A549 (cell line): Measurements from ENCODE around the gene LRRC4C. TPM values are rescaled to one million over a fixed set of nuclear protein-coding genes. Genes with fewer than 3 reads are reported as not detected.

Source experiments
- ATAC-seq, 2 experiments: fragments of 200-7000 bp in 1 of 2; fragments of >200 bp in 1 of 2; cut with Nextera tagmentation in 1 of 2; cut with Tn5 transposase in 1 of 2; 3 replicates each; pipeline versions ENCODE4 v1.8.0 to v1.9.1; 2018 to 2020; ENCODE audit warnings: mild to moderate bottlenecking in 1 of 2, moderate library complexity in 1 of 2
- CTCF ChIA-PET: fragments of 300-600 bp; sonication (Branson Sonifier 250); formaldehyde crosslinking; extraction: SDS; loops from one replicate; lab custom pipeline; 2021; ENCODE audit warnings: antibody characterized with exemption, inconsistent platforms; lab: Yijun Ruan, JAX
- POLR2A ChIA-PET: fragments of 350-600 bp; formaldehyde crosslinking; extraction: SDS; loops from one replicate; lab custom pipeline; 2021; ENCODE audit warnings: antibody characterized with exemption, inconsistent platforms; lab: Yijun Ruan, JAX
- DNase-seq, 2 experiments: peaks; one replicate each; pipeline versions ENCODE4 v3.0.0 to v3.0.0-alpha.2; 2011 to 2016; ENCODE audit warnings: low read depth in 1 of 2, low spot score in 1 of 2
- FAIRE-seq: peaks from 2 replicates; lab custom pipeline; 2011; peaks lifted over from hg19 to GRCh38; lab: Jason Lieb, UNC
- H3K27ac ChIP-seq, 2 experiments: fragments of >200 bp; sonication (Bioruptor Twin); formaldehyde crosslinking; 3 replicates each; pipeline ENCODE4 v1.5.1; 2016 to 2017
- H3K4me1 ChIP-seq: fragments of >200 bp; sonication (Bioruptor Twin); formaldehyde crosslinking; 3 replicates; pipeline ENCODE4 v1.6.1; 2016
- H3K4me2 ChIP-seq: fragments of >200 bp; sonication (Bioruptor Twin); formaldehyde crosslinking; 3 replicates; pipeline ENCODE4 v1.6.1; 2016
- H3K4me3 ChIP-seq: fragments of >200 bp; sonication (Bioruptor Twin); formaldehyde crosslinking; 3 replicates; pipeline ENCODE4 v1.5.1; 2016
- H3K9me3 ChIP-seq: fragments of >200 bp; sonication (Bioruptor Twin); formaldehyde crosslinking; 3 replicates; pipeline ENCODE4 v1.6.1; 2016
- CTCF ChIP-seq: fragments of >200 bp; sonication (Bioruptor Twin); formaldehyde crosslinking; IDR thresholded peaks from 3 replicates; pipeline ENCODE4 v1.5.1; 2016
- ESRRA ChIP-seq: fragments of 150-350 bp; IDR thresholded peaks from 2 replicates; pipeline ENCODE4 v1.6.1; 2014; ENCODE audit warnings: mild to moderate bottlenecking, low read length, borderline replicate concordance
- FOSB ChIP-seq: fragments of 250-450 bp; sonication (Bioruptor Pico); IDR thresholded peaks from 2 replicates; pipeline ENCODE4 v1.5.0; 2020; ENCODE audit warnings: mild to moderate bottlenecking, moderate library complexity
- HDAC2 ChIP-seq: fragments of 200-600 bp; sonication (generic); IDR thresholded peaks from 2 replicates; pipeline ENCODE4 v1.6.1; 2016
- HEYL ChIP-seq: fragments of 250-450 bp; sonication (Bioruptor Pico); IDR thresholded peaks from 2 replicates; pipeline ENCODE4 v1.8.0; 2021; ENCODE audit warnings: mild to moderate bottlenecking, moderate library complexity
- HOXB13 ChIP-seq: fragments of 250-450 bp; sonication (Bioruptor Pico); IDR thresholded peaks from 2 replicates; pipeline ENCODE4 v1.5.0; 2020; ENCODE audit warnings: low read depth, mild to moderate bottlenecking, moderate library complexity
- HOXB5 ChIP-seq: fragments of 250-450 bp; sonication (Bioruptor Pico); IDR thresholded peaks from 2 replicates; pipeline ENCODE4 v1.5.0; 2020; ENCODE audit warnings: mild to moderate bottlenecking, moderate library complexity
- KDM1A ChIP-seq: fragments of 200-600 bp; sonication (generic); IDR thresholded peaks from 2 replicates; pipeline ENCODE4 v1.6.1; 2016; ENCODE audit warnings: low read depth, mild to moderate bottlenecking
- NFE2L2 ChIP-seq: fragments of 150-350 bp; conservative IDR thresholded peaks from 2 replicates; pipeline ENCODE4 v1.6.1; 2014; ENCODE audit warnings: low read length
- PHF8 ChIP-seq: fragments of 200-600 bp; sonication (generic); IDR thresholded peaks from 2 replicates; pipeline ENCODE4 v1.6.1; 2016; ENCODE audit warnings: low read depth, mild to moderate bottlenecking, antibody characterized with exemption, moderate library complexity, borderline replicate concordance
- RAD21 ChIP-seq, 2 experiments: fragments of >200 bp in 1 of 2; sonication (Bioruptor Twin) in 1 of 2; formaldehyde crosslinking in 1 of 2; IDR thresholded peaks in 1 of 2; conservative IDR thresholded peaks in 1 of 2; 2 replicates in 1 of 2; 3 replicates in 1 of 2; pipeline ENCODE4 v1.6.1; 2012 to 2018; ENCODE audit warnings: inconsistent platforms in 1 of 2
- RFX5 ChIP-seq: fragments of 450-650 bp; IDR thresholded peaks from 2 replicates; pipeline ENCODE4 v1.7.1; 2014; ENCODE audit warnings: antibody characterized with exemption, mild to moderate bottlenecking, moderate library complexity
- SMC3 ChIP-seq: fragments of >200 bp; sonication (Bioruptor Twin); formaldehyde crosslinking; IDR thresholded peaks from 3 replicates; pipeline ENCODE4 v1.6.1; 2018; ENCODE audit warnings: inconsistent platforms
- TFCP2L1 ChIP-seq: fragments of 250-450 bp; sonication (Bioruptor Pico); IDR thresholded peaks from 2 replicates; pipeline ENCODE4 v1.5.0; 2021; ENCODE audit warnings: mild to moderate bottlenecking
- USF2 ChIP-seq: fragments of 450-650 bp; IDR thresholded peaks from 2 replicates; pipeline ENCODE4 v1.6.1; 2014; ENCODE audit warnings: antibody characterized with exemption
- ZNF302 ChIP-seq: fragments of 250-450 bp; sonication (Bioruptor Pico); IDR thresholded peaks from 2 replicates; pipeline ENCODE4 v1.9.0; 2021; ENCODE audit warnings: inconsistent platforms, mild to moderate bottlenecking, moderate library complexity
- WGBS: methylation state at CpG from one replicate; pipeline ENCODE4 v1.1.6; 2017; ENCODE audit errors: missing lambda C conversion rate; 5-methylcytosine and 5-hydroxymethylcytosine counted together
- polyA plus RNA-seq, 4 experiments: library from polyadenylated mRNA; depleted of rRNA in 3 of 4; stranded (reverse); fragments of >200 nt; fragmentation: RNase III in 1 of 4; extraction: RNeasy Plus Mini Kit Qiagen cat#74134 plus additional on column Dnase treatment in 1 of 4; gene quantifications; 2 replicates in 3 of 4; 3 replicates in 1 of 4; pipeline ENCODE4 v1.2.3, GENCODE V29; 2011 to 2017
- TF ChIP-seq, protein P1 (sequence below): fragments of 150-350 bp; IDR thresholded peaks from 2 replicates; pipeline ENCODE4 v1.6.1; 2014; ENCODE audit warnings: low read depth, mild to moderate bottlenecking, low read length

LRRC4C gene
- polyA plus RNA-seq, 2 of the 4 experiments (the other 2 are of a cell fraction) = not detected

DNA sequence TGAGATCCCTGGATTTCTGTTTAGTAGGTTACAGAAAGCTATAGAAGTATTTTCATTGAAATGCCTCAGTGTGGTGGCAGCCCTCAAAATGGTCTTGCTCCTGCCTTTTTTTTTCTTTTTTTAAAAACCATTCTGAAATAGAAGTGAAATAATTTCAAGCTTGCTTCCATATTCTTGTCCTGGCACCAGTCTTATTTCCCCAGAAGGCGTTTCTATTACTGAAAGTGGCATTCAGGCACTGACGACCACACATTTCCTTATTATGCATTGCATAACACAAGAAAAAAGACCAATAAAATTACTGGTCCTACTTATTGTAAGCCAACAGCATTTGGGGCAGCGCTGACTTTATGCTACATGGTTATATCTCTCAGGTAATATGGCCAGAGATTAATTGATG lies 24.5 kb upstream of the LRRC4C start:
- Histone ChIP-seq H3K4me2 (no peak overlapping the region), H3K27ac (no peak overlapping the region), H3K4me1 (no peaks in the 10 kb centered on the region), H3K9me3 (no peaks in the 10 kb centered on the region; the same call in 2 of the 3 replicates), H3K4me3 (no peak overlapping the region)
- no peak for DNase-seq
- no peak for ATAC-seq
- WGBS = 2% methylated on average over 3 of the region's 3 CpGs
- ChIA-PET POLR2A (no interaction called here), CTCF (no interaction called here)
- FAIRE-seq = no peak
- TF ChIP-seq HDAC2 (no peak), NFE2L2 (no peak)

- Histone ChIP-seq H3K9me3 (no peaks in the 10 kb centered on the region), H3K4me1 (no peaks in the 10 kb centered on the region), H3K27ac (no peak overlapping the region), H3K4me3 (no peak overlapping the region), H3K4me2 (no peak overlapping the region)
- ChIA-PET POLR2A (no interaction called here), CTCF (no interaction called here)
- TF ChIP-seq HOXB5 (CRISPR knock-in tag) (no peak), HOXB13 (CRISPR knock-in tag) (no peak), TFCP2L1 (no peak), USF2 (no peak), KDM1A (no peak)
- TF ChIP-seq, protein P1, sequence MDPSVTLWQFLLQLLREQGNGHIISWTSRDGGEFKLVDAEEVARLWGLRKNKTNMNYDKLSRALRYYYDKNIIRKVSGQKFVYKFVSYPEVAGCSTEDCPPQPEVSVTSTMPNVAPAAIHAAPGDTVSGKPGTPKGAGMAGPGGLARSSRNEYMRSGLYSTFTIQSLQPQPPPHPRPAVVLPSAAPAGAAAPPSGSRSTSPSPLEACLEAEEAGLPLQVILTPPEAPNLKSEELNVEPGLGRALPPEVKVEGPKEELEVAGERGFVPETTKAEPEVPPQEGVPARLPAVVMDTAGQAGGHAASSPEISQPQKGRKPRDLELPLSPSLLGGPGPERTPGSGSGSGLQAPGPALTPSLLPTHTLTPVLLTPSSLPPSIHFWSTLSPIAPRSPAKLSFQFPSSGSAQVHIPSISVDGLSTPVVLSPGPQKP = no peak
- FAIRE-seq = no peak
- ATAC-seq = no peak
- DNase-seq = no peak
- WGBS = 0% methylated on average over 1 of the region's 1 CpG
Observed at GRCh38 chr11:41479179-41479578, 19.7 kb upstream of the LRRC4C start.

GRCh38 chr11:41461057-41461681 lies 1.7 kb upstream of the LRRC4C start:
- no peak overlapping the region for H3K27ac ChIP-seq
- TF ChIP-seq RAD21 (conservative IDR thresholded peaks at IDR 0.05 in 1 of 2, IDR thresholded peaks at IDR 0.05 in 1 of 2) (peak in 1 of 2 experiments; percentile 35; a peak in 3 of 5 replicates), CTCF (peak; percentile 51), ZNF302 (no peak), ESRRA (no peak), FOSB (CRISPR knock-in tag) (no peak), SMC3 (peak; percentile 57), HEYL (CRISPR knock-in tag) (no peak)
- CTCF ChIA-PET = interaction anchor here (0.6 to 3.5 kb wide), 10 partner anchors 10 to 1972 kb away, joined by 3 to 14 read pairs (median 3); no protein-coding TSS in a partner anchor
- DNase-seq = peak in 1 of 2 experiments; percentile 11
- POLR2A ChIA-PET = no interaction called here
- ATAC-seq = no peak
- no peak overlapping the region for H3K4me2 ChIP-seq
- H3K4me1 ChIP-seq = no peaks in the 10 kb centered on the region
- H3K9me3 ChIP-seq = no peaks in the 10 kb centered on the region
- H3K4me3 ChIP-seq = no peak overlapping the region
- no peak for FAIRE-seq
- 11% methylated on average over 1 of the region's 1 CpG for WGBS

GRCh38 chr11:41458641-41459040 lies 811 bp downstream of the LRRC4C start:
- Histone ChIP-seq H3K9me3 (no peaks in the 10 kb centered on the region), H3K4me1 (no peaks in the 10 kb centered on the region)
- no peak for DNase-seq
- WGBS = 26% methylated on average over 7 of the region's 7 CpGs
- TF ChIP-seq RFX5 (no peak), PHF8 (no peak)
- TF ChIP-seq, all 56 proteins: peak for 0
- ChIA-PET CTCF (interaction anchor here (3.5 kb wide), 1 partner anchor 1820 kb away, joined by 12 read pairs; no protein-coding TSS in a partner anchor), POLR2A (no interaction called here)
- ATAC-seq = no peak
- FAIRE-seq = no peak
- H3K4me2 ChIP-seq = no peak overlapping the region
- no peak overlapping the region for H3K27ac ChIP-seq
- no peak overlapping the region for H3K4me3 ChIP-seq
